Neural cell (in vitro differentiated cells): ENCODE data around the gene GPI. TPM values are rescaled to one million over a fixed set of nuclear protein-coding genes. Genes with fewer than 3 reads are reported as not detected.

Source experiments
- H2AFZ ChIP-seq: fragments of 200-600, 300-800 bp; sonication (generic), shearing (Covaris generic); 2 replicates; pipeline ENCODE4 v1.6.0; 2014; ENCODE audit warnings: low read depth, mild to moderate bottlenecking, antibody characterized with exemption, low read length, moderate library complexity
- H3F3A ChIP-seq: fragments of 200-600 bp; shearing (Covaris generic); 2 replicates; pipeline ENCODE4 v1.6.1; 2016; ENCODE audit warnings: mild to moderate bottlenecking, moderate library complexity, mixed read lengths, antibody characterized with exemption, low read length; ENCODE audit not compliant: insufficient read depth, poor library complexity, severe bottlenecking
- H3K27ac ChIP-seq: fragments of 200-600, 300-800 bp; sonication (generic), shearing (Covaris generic); 2 replicates; pipeline ENCODE4 v1.5.1; 2014; ENCODE audit warnings: mild to moderate bottlenecking, low read length, moderate library complexity
- H3K27me3 ChIP-seq: fragments of 300-800, 200-600 bp; sonication (generic), shearing (Covaris generic); 2 replicates; pipeline ENCODE4 v1.6.0; 2014; ENCODE audit warnings: mild to moderate bottlenecking, low read depth, low read length, moderate library complexity; ENCODE audit not compliant: insufficient read depth
- H3K36me3 ChIP-seq: fragments of 300-800, 200-600 bp; sonication (generic), shearing (Covaris generic); 2 replicates; pipeline ENCODE4 v1.5.1; 2014; ENCODE audit warnings: mild to moderate bottlenecking, antibody characterized with exemption, low read length, moderate library complexity; ENCODE audit not compliant: insufficient read depth
- H3K4me2 ChIP-seq: fragments of 300-800, 200-600 bp; sonication (generic), shearing (Covaris generic); 2 replicates; pipeline ENCODE4 v1.6.0; 2014; ENCODE audit warnings: mild to moderate bottlenecking, low read length
- H3K4me3 ChIP-seq: fragments of 300-800, 200-600 bp; sonication (generic), shearing (Covaris generic); 2 replicates; pipeline ENCODE4 v1.5.1; 2014; ENCODE audit warnings: mild to moderate bottlenecking, low read length, moderate library complexity
- H3K79me2 ChIP-seq: fragments of 200-600 bp; shearing (Covaris generic); replicated peaks from 2 replicates; pipeline ENCODE4 v1.6.0; 2014; ENCODE audit warnings: mild to moderate bottlenecking, low read length, moderate library complexity; ENCODE audit not compliant: insufficient read depth
- H3K9ac ChIP-seq: fragments of 300-800, 200-600 bp; sonication (generic), shearing (Covaris generic); 2 replicates; pipeline ENCODE4 v1.6.1; 2016; ENCODE audit warnings: mild to moderate bottlenecking, low read length, mixed read lengths
- H3K9me2 ChIP-seq: fragments of 200-600 bp; shearing (Covaris generic); 2 replicates; pipeline ENCODE4 v1.6.1; 2016; ENCODE audit warnings: mild to moderate bottlenecking, low read length, mixed read lengths; ENCODE audit not compliant: insufficient read depth
- H3K9me3 ChIP-seq: fragments of 200-600, 300-800 bp; sonication (generic), shearing (Covaris generic); 2 replicates; pipeline ENCODE4 v1.6.1; 2016; ENCODE audit warnings: mild to moderate bottlenecking, mixed run types, low read length, moderate library complexity, mixed read lengths
- H4K20me1 ChIP-seq: fragments of 200-600 bp; shearing (Covaris generic); 2 replicates; pipeline ENCODE4 v1.6.1; 2016; ENCODE audit warnings: mild to moderate bottlenecking, mixed run types; ENCODE audit not compliant: insufficient read depth
- EP300 ChIP-seq: fragments of 450-650 bp; conservative IDR thresholded peaks from 2 replicates; pipeline ENCODE4 v1.6.1; 2014; ENCODE audit warnings: antibody characterized with exemption, mild to moderate bottlenecking, moderate library complexity; ENCODE audit not compliant: poor library complexity, severe bottlenecking
- EZH2 ChIP-seq: fragments of 200-600, 300-800 bp; shearing (Covaris generic), sonication (generic); IDR thresholded peaks from 2 replicates; pipeline ENCODE4 v1.6.1; 2014; ENCODE audit warnings: antibody characterized with exemption, low read length, borderline replicate concordance, mild to moderate bottlenecking; ENCODE audit not compliant: insufficient read depth, poor library complexity, severe bottlenecking
- MXI1 ChIP-seq: fragments of 450-650 bp; conservative IDR thresholded peaks from 2 replicates; pipeline ENCODE4 v1.6.1; 2014; ENCODE audit warnings: antibody characterized with exemption, mild to moderate bottlenecking; ENCODE audit not compliant: poor library complexity, severe bottlenecking
- POLR2AphosphoS5 ChIP-seq: IDR thresholded peaks from 2 replicates; pipeline ENCODE4 v1.6.1; 2012
- RAD21 ChIP-seq: fragments of 450-650 bp; conservative IDR thresholded peaks from 2 replicates; pipeline ENCODE4 v1.6.1; 2014; ENCODE audit warnings: antibody characterized with exemption, mild to moderate bottlenecking, moderate library complexity
- REST ChIP-seq: IDR thresholded peaks from 2 replicates; pipeline ENCODE4 v1.6.1; 2012; ENCODE audit warnings: borderline replicate concordance
- SMC3 ChIP-seq: fragments of 450-650 bp; conservative IDR thresholded peaks from 2 replicates; pipeline ENCODE4 v1.6.1; 2014; ENCODE audit warnings: antibody characterized with exemption, mild to moderate bottlenecking, moderate library complexity; ENCODE audit not compliant: poor library complexity
- TAF1 ChIP-seq: IDR thresholded peaks from 2 replicates; pipeline ENCODE4 v1.6.1; 2012; ENCODE audit warnings: low read depth
- polyA plus RNA-seq: library from polyadenylated mRNA; depleted of rRNA; stranded (reverse); fragments of >200 nt; gene quantifications from 2 replicates; pipeline ENCODE4 v1.2.3, GENCODE V29; 2014
- TF ChIP-seq, protein P1 (sequence below): fragments of 450-650 bp; IDR thresholded peaks from 2 replicates; pipeline ENCODE4 v1.5.1; 2014; ENCODE audit warnings: antibody characterized with exemption, mild to moderate bottlenecking, moderate library complexity; ENCODE audit not compliant: poor library complexity, severe bottlenecking

Gene GPI
- polyA plus RNA-seq, 1 donor from 2014 or later = 113 TPM

DNA sequence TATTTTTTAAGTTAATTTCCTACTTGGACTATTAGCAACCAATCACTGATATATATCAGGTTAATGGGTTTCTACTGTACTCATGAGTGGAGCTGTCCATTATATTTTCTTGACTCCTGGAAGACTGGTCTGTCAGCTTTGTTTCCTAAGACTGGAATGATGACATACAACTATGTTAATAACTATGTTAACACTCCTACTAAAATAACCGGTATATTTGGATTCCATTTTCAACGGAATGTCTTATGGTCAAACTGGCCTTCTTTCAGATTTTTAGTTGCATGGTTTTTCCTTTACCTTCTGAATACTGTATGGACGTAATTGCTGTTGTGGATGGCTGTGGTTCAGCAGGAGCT is 45.8 kb upstream of the GPI start:
- no peak overlapping the region for H3K27ac ChIP-seq
- no peaks in the 10 kb centered on the region for H3K27me3 ChIP-seq
- TF ChIP-seq EP300 (no peak), SMC3 (no peak), MXI1 (no peak), EZH2 (no peak), RAD21 (no peak), TAF1 (no peak), POLR2AphosphoS5 (no peak), REST (no peak)
- TF ChIP-seq, protein P1, sequence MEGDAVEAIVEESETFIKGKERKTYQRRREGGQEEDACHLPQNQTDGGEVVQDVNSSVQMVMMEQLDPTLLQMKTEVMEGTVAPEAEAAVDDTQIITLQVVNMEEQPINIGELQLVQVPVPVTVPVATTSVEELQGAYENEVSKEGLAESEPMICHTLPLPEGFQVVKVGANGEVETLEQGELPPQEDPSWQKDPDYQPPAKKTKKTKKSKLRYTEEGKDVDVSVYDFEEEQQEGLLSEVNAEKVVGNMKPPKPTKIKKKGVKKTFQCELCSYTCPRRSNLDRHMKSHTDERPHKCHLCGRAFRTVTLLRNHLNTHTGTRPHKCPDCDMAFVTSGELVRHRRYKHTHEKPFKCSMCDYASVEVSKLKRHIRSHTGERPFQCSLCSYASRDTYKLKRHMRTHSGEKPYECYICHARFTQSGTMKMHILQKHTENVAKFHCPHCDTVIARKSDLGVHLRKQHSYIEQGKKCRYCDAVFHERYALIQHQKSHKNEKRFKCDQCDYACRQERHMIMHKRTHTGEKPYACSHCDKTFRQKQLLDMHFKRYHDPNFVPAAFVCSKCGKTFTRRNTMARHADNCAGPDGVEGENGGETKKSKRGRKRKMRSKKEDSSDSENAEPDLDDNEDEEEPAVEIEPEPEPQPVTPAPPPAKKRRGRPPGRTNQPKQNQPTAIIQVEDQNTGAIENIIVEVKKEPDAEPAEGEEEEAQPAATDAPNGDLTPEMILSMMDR = no peak
- H3F3A ChIP-seq = no peaks in the 10 kb centered on the region
- H3K9me2 ChIP-seq = no peaks in the 10 kb centered on the region
- peaks cover 9% of the 10 kb centered on the region for H3K36me3 ChIP-seq
- H2AFZ ChIP-seq = no peak overlapping the region
- no peak overlapping the region for H3K4me2 ChIP-seq
- no peaks in the 10 kb centered on the region for H3K9me3 ChIP-seq
- H3K4me3 ChIP-seq = no peak overlapping the region
- no peaks in the 10 kb centered on the region for H3K79me2 ChIP-seq
- H3K9ac ChIP-seq = no peak overlapping the region
- H4K20me1 ChIP-seq = no peaks in the 10 kb centered on the region

- Histone ChIP-seq H3K27me3 (no peaks in the 10 kb centered on the region), H3K9me3 (no peaks in the 10 kb centered on the region), H4K20me1 (no peaks in the 10 kb centered on the region), H3K36me3 (peaks cover 9% of the 10 kb centered on the region), H3K4me3 (no peak overlapping the region), H2AFZ (no peak overlapping the region), H3K9me2 (no peaks in the 10 kb centered on the region), H3K4me2 (no peak overlapping the region), H3K27ac (no peak overlapping the region), H3K9ac (no peak overlapping the region), H3F3A (no peaks in the 10 kb centered on the region), H3K79me2 (no peaks in the 10 kb centered on the region)
- TF ChIP-seq SMC3 (no peak), EP300 (no peak), REST (no peak), TAF1 (no peak), MXI1 (no peak)
- TF ChIP-seq, protein P1 = no peak
These were observed 45.2 kb upstream of the GPI start for GRCh38 chr19:34319785-34320184.
